Mesenchymal stem cell (in vitro differentiated cells and primary cell): Measurements from ENCODE around the gene TNNT3.
A peak's percentile ranks its signal among the peaks of the same experiment; 100 is the strongest.

ENCODE experiments used
- DNase-seq: peaks from one replicate; pipeline ENCODE4 v3.0.0-alpha.2; 2013
- H2AFZ ChIP-seq: one replicate; pipeline ENCODE4 v1.6.1; 2013; ENCODE audit warnings: low read depth, mild to moderate bottlenecking, control low read depth, inconsistent platforms, low read length, moderate library complexity
- H2AK5ac ChIP-seq: 2 replicates; pipeline ENCODE4 v1.6.1; 2013; ENCODE audit warnings: low read length, moderate library complexity, mild to moderate bottlenecking, inconsistent platforms; ENCODE audit not compliant: severe bottlenecking
- H2BK120ac ChIP-seq: one replicate; pipeline ENCODE4 v1.6.1; 2013; ENCODE audit warnings: low read depth, mild to moderate bottlenecking, inconsistent platforms, low read length, moderate library complexity
- H2BK12ac ChIP-seq, 2 experiments: one replicate each; pipeline ENCODE4 v1.6.1; 2013; ENCODE audit warnings: inconsistent platforms in 2 of 2, low read length in 2 of 2, mild to moderate bottlenecking in 2 of 2, moderate library complexity in 2 of 2, control low read depth in 1 of 2
- H2BK15ac ChIP-seq: one replicate; pipeline ENCODE4 v1.6.1; 2013; ENCODE audit warnings: mild to moderate bottlenecking, low read depth, inconsistent platforms; ENCODE audit not compliant: poor library complexity, severe bottlenecking
- H2BK5ac ChIP-seq: 2 replicates; pipeline ENCODE4 v1.6.1; 2013; ENCODE audit warnings: low read depth, mild to moderate bottlenecking, low read length, control low read depth, inconsistent platforms; ENCODE audit not compliant: poor library complexity, severe bottlenecking
- H3K14ac ChIP-seq, 2 experiments: one replicate each; pipeline ENCODE4 v1.6.1; 2013; ENCODE audit warnings: inconsistent platforms in 2 of 2, low read length in 2 of 2, control low read depth in 1 of 2, mild to moderate bottlenecking in 1 of 2, moderate library complexity in 1 of 2
- H3K18ac ChIP-seq, 2 experiments: one replicate each; pipeline ENCODE4 v1.6.1; 2013; ENCODE audit warnings: inconsistent platforms in 2 of 2, low read length in 2 of 2, control low read depth in 1 of 2, low read depth in 1 of 2, mild to moderate bottlenecking in 1 of 2
- H3K23ac ChIP-seq, 2 experiments: one replicate each; pipeline ENCODE4 v1.6.1; 2013; ENCODE audit warnings: inconsistent platforms in 2 of 2, low read length in 2 of 2, mild to moderate bottlenecking in 2 of 2, moderate library complexity in 2 of 2, control low read depth in 1 of 2
- H3K27ac ChIP-seq: 2 replicates; pipeline ENCODE4 v1.5.1; 2013; ENCODE audit warnings: mild to moderate bottlenecking, moderate library complexity, low read length, control low read depth, inconsistent platforms; ENCODE audit not compliant: poor library complexity, severe bottlenecking
- H3K27me3 ChIP-seq, 2 experiments: 2 replicates each; pipeline versions ENCODE4 v1.6.1 to v1.7.0; 2013; ENCODE audit warnings: low read length in 2 of 2, mild to moderate bottlenecking in 2 of 2, moderate library complexity in 2 of 2, control low read depth in 1 of 2, inconsistent platforms in 1 of 2; ENCODE audit not compliant: control insufficient read depth in 1 of 2, insufficient read depth in 1 of 2
- H3K36me3 ChIP-seq, 2 experiments: 2 replicates each; pipeline versions ENCODE4 v1.6.1 to v1.7.0; 2013; ENCODE audit warnings: low read length in 2 of 2, control low read depth in 1 of 2, inconsistent platforms in 1 of 2, low read depth in 1 of 2, mild to moderate bottlenecking in 1 of 2; ENCODE audit not compliant: insufficient read depth in 2 of 2, control insufficient read depth in 1 of 2
- H3K4ac ChIP-seq, 2 experiments: one replicate each; pipeline ENCODE4 v1.6.1; 2013; ENCODE audit warnings: inconsistent platforms in 2 of 2, low read length in 2 of 2, mild to moderate bottlenecking in 2 of 2, moderate library complexity in 2 of 2, control low read depth in 1 of 2, low read depth in 1 of 2
- H3K4me1 ChIP-seq: 2 replicates; pipeline ENCODE4 v1.6.1; 2013; ENCODE audit warnings: low read depth, low read length, control low read depth; ENCODE audit not compliant: control insufficient read depth, insufficient read depth
- H3K4me2 ChIP-seq: 2 replicates; pipeline ENCODE4 v1.6.1; 2013; ENCODE audit warnings: low read length, mild to moderate bottlenecking, inconsistent platforms; ENCODE audit not compliant: poor library complexity, severe bottlenecking
- H3K4me3 ChIP-seq, 2 experiments: 2 replicates each; pipeline versions ENCODE4 v1.5.1 to v1.7.0; 2013; ENCODE audit warnings: low read length in 2 of 2, mild to moderate bottlenecking in 2 of 2, control low read depth in 1 of 2, low read depth in 1 of 2; ENCODE audit not compliant: insufficient read depth in 1 of 2
- H3K79me1 ChIP-seq: replicated peaks from 2 replicates; pipeline ENCODE4 v1.6.1; 2013; ENCODE audit warnings: mild to moderate bottlenecking, control low read depth, low read length, inconsistent platforms; ENCODE audit not compliant: poor library complexity, severe bottlenecking
- H3K9ac ChIP-seq: 2 replicates; pipeline ENCODE4 v1.7.0; 2013; ENCODE audit warnings: mild to moderate bottlenecking, low read length, moderate library complexity
- H3K9me3 ChIP-seq: 2 replicates; pipeline ENCODE4 v1.7.0; 2013; ENCODE audit warnings: mild to moderate bottlenecking, low read length; ENCODE audit not compliant: control insufficient read depth
- H4K8ac ChIP-seq: one replicate; pipeline ENCODE4 v1.6.1; 2013; ENCODE audit warnings: inconsistent platforms, mild to moderate bottlenecking, low read length, moderate library complexity
- H4K91ac ChIP-seq: one replicate; pipeline ENCODE4 v1.6.1; 2013; ENCODE audit warnings: mild to moderate bottlenecking, low read length, inconsistent platforms
- WGBS: methylation state at CpG from one replicate; pipeline ENCODE4 v1.1.7; 2013; ENCODE audit warnings: mixed read lengths; 5-methylcytosine and 5-hydroxymethylcytosine counted together

Gene TNNT3

DNA sequence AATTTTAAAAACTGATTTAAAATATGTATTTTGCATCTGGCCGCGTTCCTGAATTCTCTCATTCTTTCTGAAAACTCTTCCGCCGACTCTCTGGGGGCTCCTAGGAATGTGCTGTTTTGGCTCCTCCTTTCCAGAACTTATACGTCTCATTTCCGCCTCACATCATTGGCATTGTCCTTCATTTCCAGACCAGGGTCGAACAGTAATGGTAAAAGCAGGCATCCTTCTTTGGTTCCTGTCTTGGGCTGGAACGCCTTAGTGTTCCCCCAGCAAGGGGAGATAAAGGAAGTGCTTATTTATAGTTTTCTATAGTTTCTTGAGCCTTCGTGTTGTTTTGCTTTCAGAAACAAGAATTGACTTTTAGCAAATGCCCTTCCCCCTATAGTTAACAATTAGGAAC lies 10.9 kb upstream of the TNNT3 start:
- Histone ChIP-seq H3K9ac (peak overlapping the region; percentile 74), H4K8ac (no peak overlapping the region), H3K27me3 (peaks cover 6 to 27% of the 10 kb centered on the region in 2 experiments), H3K79me1 (no peaks in the 10 kb centered on the region), H3K23ac (no peak overlapping the region), H3K18ac (no peak overlapping the region), H3K4me3 (peak overlapping the region in 1 of 2 experiments; percentile 58), H2AK5ac (no peak overlapping the region), H3K4me2 (no peak overlapping the region), H3K14ac (no peak overlapping the region), H3K27ac (no peak overlapping the region), H3K4me1 (no peaks in the 10 kb centered on the region), H2BK120ac (no peak overlapping the region), H2BK15ac (no peak overlapping the region), H3K4ac (no peak overlapping the region), H3K36me3 (no peaks in the 10 kb centered on the region), H2BK12ac (no peak overlapping the region), H2BK5ac (no peak overlapping the region), H2AFZ (no peak overlapping the region), H3K9me3 (no peaks in the 10 kb centered on the region), H4K91ac (no peak overlapping the region)
- no peak for DNase-seq
- 64% methylated on average over 9 of the region's 9 CpGs for WGBS

DNA sequence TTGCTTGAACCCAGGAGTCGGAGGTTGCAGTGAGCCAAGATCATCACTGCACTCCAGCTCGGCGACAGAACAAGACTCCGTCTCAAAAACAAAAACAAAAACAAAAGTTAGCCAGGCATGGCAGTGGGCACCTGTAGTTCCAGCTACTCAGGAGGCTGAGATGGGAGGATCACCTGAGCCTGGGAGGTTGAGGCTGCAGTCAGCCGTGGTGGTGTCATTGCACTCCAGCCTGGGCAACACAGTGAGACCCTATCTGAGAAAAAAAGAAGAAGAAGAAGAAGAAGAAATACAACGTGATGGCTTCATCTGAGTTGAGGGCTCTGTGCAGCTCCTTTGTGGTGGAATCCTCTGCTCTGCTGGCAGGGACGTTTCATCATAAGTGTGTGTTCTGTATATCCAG lies 10.0 kb upstream of the TNNT3 start:
- no peak overlapping the region for H2AK5ac ChIP-seq
- H3K23ac ChIP-seq: no peak overlapping the region
- no peaks in the 10 kb centered on the region for H3K79me1 ChIP-seq
- H3K4me2 ChIP-seq: no peak overlapping the region
- H3K4ac ChIP-seq: no peak overlapping the region
- H2BK12ac ChIP-seq: no peak overlapping the region
- H3K36me3 ChIP-seq: no peaks in the 10 kb centered on the region
- H3K27me3 ChIP-seq: peaks cover 7 to 25% of the 10 kb centered on the region in 2 experiments
- no peak overlapping the region for H4K8ac ChIP-seq
- no peak overlapping the region for H3K14ac ChIP-seq
- H3K9ac ChIP-seq: no peak overlapping the region
- no peak overlapping the region for H2BK120ac ChIP-seq
- no peak overlapping the region for H2BK15ac ChIP-seq
- no peak overlapping the region for H2AFZ ChIP-seq
- H3K9me3 ChIP-seq: no peaks in the 10 kb centered on the region
- no peak overlapping the region for H3K18ac ChIP-seq
- H2BK5ac ChIP-seq: no peak overlapping the region
- 91% methylated on average over 7 of the region's 7 CpGs for WGBS
- H3K27ac ChIP-seq: no peak overlapping the region
- no peak for DNase-seq
- H4K91ac ChIP-seq: no peak overlapping the region
- no peak overlapping the region for H3K4me3 ChIP-seq
- H3K4me1 ChIP-seq: no peaks in the 10 kb centered on the region

DNA sequence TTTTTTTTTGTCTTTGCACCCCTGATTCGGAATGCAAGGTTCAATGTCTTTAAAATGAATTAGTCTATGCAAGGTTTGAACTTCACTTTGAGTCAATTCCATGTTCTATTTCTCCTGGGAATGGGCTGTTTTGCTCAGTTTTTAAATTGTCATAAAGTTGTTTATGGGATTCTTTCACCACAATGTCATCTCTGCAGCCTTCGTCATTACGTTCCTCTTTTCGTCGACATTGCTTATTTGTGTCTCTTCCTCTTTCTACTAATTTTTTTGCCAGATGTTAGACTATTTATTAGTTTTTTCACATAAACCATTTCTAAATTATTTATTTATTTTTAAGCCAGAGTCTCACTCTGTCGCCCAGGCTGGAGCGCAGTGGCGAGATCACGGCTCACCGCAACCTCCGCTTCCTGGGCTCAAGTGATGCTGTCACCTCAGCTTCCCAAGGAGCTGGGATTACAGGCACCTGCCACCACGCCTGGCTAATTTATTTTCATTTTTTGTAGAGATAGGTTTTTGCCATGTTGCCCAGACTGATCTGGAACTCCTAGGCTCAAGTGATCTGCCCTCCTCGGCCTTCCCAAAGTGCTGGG lies 7.1 kb upstream of the TNNT3 start:
- H3K79me1 ChIP-seq: no peaks in the 10 kb centered on the region
- no peak overlapping the region for H2BK12ac ChIP-seq
- H3K4me1 ChIP-seq: no peaks in the 10 kb centered on the region
- no peak for DNase-seq
- H3K23ac ChIP-seq: no peak overlapping the region
- H2AK5ac ChIP-seq: no peak overlapping the region
- H2BK120ac ChIP-seq: no peak overlapping the region
- H2BK15ac ChIP-seq: no peak overlapping the region
- H3K36me3 ChIP-seq: no peaks in the 10 kb centered on the region
- H3K14ac ChIP-seq: no peak overlapping the region
- no peak overlapping the region for H3K27ac ChIP-seq
- no peak overlapping the region for H3K4me2 ChIP-seq
- H3K18ac ChIP-seq: no peak overlapping the region
- no peak overlapping the region for H4K91ac ChIP-seq
- 87% methylated on average over 11 of the region's 13 CpGs for WGBS
- H2BK5ac ChIP-seq: no peak overlapping the region
- no peaks in the 10 kb centered on the region for H3K9me3 ChIP-seq
- no peak overlapping the region for H3K4me3 ChIP-seq
- no peak overlapping the region for H3K4ac ChIP-seq
- H2AFZ ChIP-seq: no peak overlapping the region
- H3K9ac ChIP-seq: no peak overlapping the region
- H4K8ac ChIP-seq: no peak overlapping the region
- H3K27me3 ChIP-seq: peaks cover 7 to 12% of the 10 kb centered on the region in 2 experiments

DNA sequence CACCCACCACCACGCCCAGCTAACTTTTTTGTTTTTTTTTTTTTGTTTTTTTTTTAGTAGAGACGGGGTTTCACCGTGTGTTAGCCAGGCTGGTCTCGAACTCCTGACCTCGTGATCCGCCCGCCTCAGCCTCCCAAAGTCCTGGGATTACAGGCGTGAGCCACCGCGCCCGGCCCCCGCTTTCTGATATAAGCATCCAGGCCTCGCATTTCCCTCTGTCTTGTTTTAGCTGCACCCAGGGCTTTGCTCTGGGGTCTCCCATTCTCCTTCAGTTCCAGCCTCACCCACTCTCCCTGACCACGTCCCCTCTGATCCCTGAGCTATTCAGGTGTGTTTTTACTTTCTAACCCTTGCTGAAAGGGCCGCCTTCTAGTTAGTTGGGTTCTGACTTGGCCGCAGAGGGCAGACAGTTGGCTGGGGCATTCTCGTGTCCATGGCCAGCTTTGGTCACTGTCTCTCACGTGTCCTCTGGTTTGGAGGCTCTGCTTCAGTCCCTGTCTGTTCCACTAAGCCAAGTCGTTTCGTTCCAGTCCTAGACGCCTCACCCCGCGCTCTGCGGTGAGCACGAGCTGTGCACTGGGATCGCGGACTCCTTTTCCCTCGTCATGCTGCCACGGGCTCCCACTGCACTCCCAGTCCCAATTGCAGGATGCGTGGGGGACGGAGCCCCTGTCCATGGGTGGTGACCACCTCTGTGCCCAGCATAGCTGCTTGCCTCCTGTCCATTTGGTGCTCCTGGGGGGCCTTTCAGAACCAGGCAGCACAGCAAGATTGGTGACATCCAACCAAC lies 6.0 kb upstream of the TNNT3 start:
- 92% methylated on average over 31 of the region's 31 CpGs for WGBS
- H3K4ac ChIP-seq: no peak overlapping the region
- peaks cover 4 to 16% of the 10 kb centered on the region in 2 experiments for H3K27me3 ChIP-seq
- H3K27ac ChIP-seq: no peak overlapping the region
- H4K8ac ChIP-seq: no peak overlapping the region
- no peak overlapping the region for H3K18ac ChIP-seq
- H2BK120ac ChIP-seq: no peak overlapping the region
- no peaks in the 10 kb centered on the region for H3K4me1 ChIP-seq
- no peak overlapping the region for H3K4me2 ChIP-seq
- no peak overlapping the region for H2BK5ac ChIP-seq
- H2AK5ac ChIP-seq: no peak overlapping the region
- no peak overlapping the region for H3K9ac ChIP-seq
- no peaks in the 10 kb centered on the region for H3K9me3 ChIP-seq
- no peaks in the 10 kb centered on the region for H3K36me3 ChIP-seq
- H3K14ac ChIP-seq: peak overlapping the region in 1 of 2 experiments; percentile 4
- no peak overlapping the region for H2AFZ ChIP-seq
- H2BK15ac ChIP-seq: no peak overlapping the region
- no peak overlapping the region for H3K23ac ChIP-seq
- H3K4me3 ChIP-seq: no peak overlapping the region
- no peak for DNase-seq
- H3K79me1 ChIP-seq: no peaks in the 10 kb centered on the region
- no peak overlapping the region for H4K91ac ChIP-seq
- no peak overlapping the region for H2BK12ac ChIP-seq
